Effector CD8-positive, alpha-beta T cell (primary cell): Measurements from ENCODE around the gene SORCS2.

Experiments
- DNase-seq: peaks from one replicate; lab custom pipeline; 2025; lab: John Stamatoyannopoulos, UW

SORCS2 gene

GRCh38 chr4:7415927-7416686 lies 223.8 kb downstream of the SORCS2 start:
- DNase-seq: no peak

GRCh38 chr4:7416745-7417432 lies 224.6 kb downstream of the SORCS2 start:
- no peak for DNase-seq

GRCh38 chr4:7417639-7418038 lies 225.3 kb downstream of the SORCS2 start:
- no peak for DNase-seq

GRCh38 chr4:7418131-7418943 lies 226.0 kb downstream of the SORCS2 start:
- no peak for DNase-seq

GRCh38 chr4:7419961-7420660 lies 227.8 kb downstream of the SORCS2 start:
- no peak for DNase-seq

GRCh38 chr4:7420661-7421040 lies 228.3 kb downstream of the SORCS2 start:
- no peak for DNase-seq

GRCh38 chr4:7421356-7422150 lies 229.2 kb downstream of the SORCS2 start:
- DNase-seq: no peak

- no peak for DNase-seq
These were observed 230.0 kb downstream of the SORCS2 start for GRCh38 chr4:7422151-7422897.

GRCh38 chr4:7422898-7423180 lies 230.5 kb downstream of the SORCS2 start:
- no peak for DNase-seq

GRCh38 chr4:7423391-7423790 lies 231.1 kb downstream of the SORCS2 start:
- DNase-seq: no peak

- no peak for DNase-seq
These were observed 231.6 kb downstream of the SORCS2 start for GRCh38 chr4:7423801-7424552.

GRCh38 chr4:7424553-7425111 lies 232.3 kb downstream of the SORCS2 start:
- DNase-seq: no peak

GRCh38 chr4:7425124-7425523 lies 232.8 kb downstream of the SORCS2 start:
- no peak for DNase-seq

GRCh38 chr4:7425591-7426468 lies 233.5 kb downstream of the SORCS2 start:
- no peak for DNase-seq

GRCh38 chr4:7426525-7427171 lies 234.3 kb downstream of the SORCS2 start:
- no peak for DNase-seq

GRCh38 chr4:7427361-7427760 lies 235.0 kb downstream of the SORCS2 start:
- DNase-seq: no peak

- DNase-seq: no peak
These were observed 235.5 kb downstream of the SORCS2 start for GRCh38 chr4:7427831-7428260.
